ENCODE data around the gene KHDRBS2. TPM values are rescaled to one million over a fixed set of nuclear protein-coding genes. Genes with fewer than 3 reads are reported as not detected.

Gene KHDRBS2
- polyA plus RNA-seq, 1 donor from 2014 or later, result 4.4 TPM

DNA sequence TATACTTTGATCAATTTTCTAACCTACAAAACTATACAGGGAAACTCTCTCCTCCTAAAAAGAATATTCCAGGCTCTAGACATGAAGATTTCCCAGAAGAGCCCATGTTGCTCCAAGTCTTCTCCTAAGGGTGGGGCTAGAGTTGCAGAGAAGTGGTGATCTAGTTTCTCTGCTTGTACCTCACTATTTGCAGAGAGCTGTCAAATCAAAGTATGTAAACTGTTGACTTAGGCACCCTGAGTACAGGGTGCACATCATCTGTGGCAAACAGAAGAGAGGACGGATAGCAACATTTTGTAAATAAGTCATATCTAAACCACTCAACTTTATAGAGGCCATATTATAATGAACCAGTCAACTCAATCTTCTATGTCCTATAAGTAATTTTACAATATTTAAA, 250.1 kb downstream of the KHDRBS2 start:
- H3K4me1 Mint-ChIP-seq, result peaks cover 4 to 8% (median 6%) of the 10 kb centered on the region in 3 donors
- no peaks in the 10 kb centered on the region for H3K27me3 Mint-ChIP-seq
- no peak overlapping the region for H3K27ac Mint-ChIP-seq
- no peak overlapping the region for H3K4me3 Mint-ChIP-seq
- peaks cover 7% of the 10 kb centered on the region for H3K36me3 Mint-ChIP-seq
- H3K9me3 Mint-ChIP-seq, result peaks cover 0 to 13% (median 5%) of the 10 kb centered on the region in 3 donors

DNA sequence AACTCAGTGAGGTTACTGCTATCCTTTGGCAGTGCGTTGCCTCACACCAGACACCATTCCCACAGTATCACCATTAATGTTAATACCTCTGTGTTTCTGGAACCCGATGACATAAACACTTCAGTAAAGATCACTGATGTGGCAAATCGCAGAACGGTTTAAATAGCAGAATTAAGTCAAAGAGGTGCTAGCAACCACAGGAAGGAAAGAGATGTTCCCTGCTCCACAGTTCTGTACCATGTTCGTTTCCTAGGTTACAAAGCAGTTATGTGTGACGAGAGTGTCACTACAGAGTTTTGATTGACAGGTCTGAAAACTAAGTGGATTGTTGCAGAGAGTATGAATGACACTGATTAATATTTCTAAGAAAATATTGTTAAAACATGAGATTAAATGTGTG, 272.3 kb downstream of the KHDRBS2 start:
- H3K4me3 Mint-ChIP-seq, result no peak overlapping the region
- H3K9me3 Mint-ChIP-seq, result peaks cover 0 to 8% (median 2%) of the 10 kb centered on the region in 3 donors
- no peaks in the 10 kb centered on the region for H3K27me3 Mint-ChIP-seq
- H3K27ac Mint-ChIP-seq, result no peak overlapping the region
- H3K4me1 Mint-ChIP-seq, result peaks cover 0 to 4% (median 3%) of the 10 kb centered on the region in 3 donors
- peaks cover 4% of the 10 kb centered on the region for H3K36me3 Mint-ChIP-seq

DNA sequence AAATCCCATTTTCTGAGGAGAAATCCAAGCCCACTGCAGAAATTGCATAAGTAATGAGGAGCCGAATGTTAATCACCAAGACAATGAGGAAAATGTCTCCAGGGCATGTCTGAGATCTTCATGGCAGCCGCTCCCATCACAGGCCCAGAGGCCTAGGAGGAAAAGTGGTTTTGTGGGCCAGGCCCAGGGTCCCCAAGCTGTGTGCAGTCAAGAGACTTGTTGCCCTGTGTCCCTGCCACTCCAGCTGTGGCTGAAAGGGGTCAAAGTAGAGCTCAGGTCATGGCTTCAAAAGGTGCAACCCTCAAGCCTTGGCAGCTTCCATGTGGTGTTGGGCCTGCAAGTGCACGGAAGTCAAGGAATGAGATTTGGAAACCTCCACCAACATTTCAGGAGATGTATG, 276.6 kb downstream of the KHDRBS2 start:
- Mint-ChIP-seq H3K4me3 (no peak overlapping the region), H3K27me3 (no peaks in the 10 kb centered on the region), H3K27ac (no peak overlapping the region), H3K9me3 (peaks cover 0 to 10% (median 4%) of the 10 kb centered on the region in 3 donors), H3K36me3 (peaks cover 4% of the 10 kb centered on the region), H3K4me1 (peaks cover 0 to 4% (median 3%) of the 10 kb centered on the region in 3 donors)

GRCh38 chr6:61989616-61990015, 296.4 kb downstream of the KHDRBS2 start:
- Mint-ChIP-seq H3K9me3 (no peaks in the 10 kb centered on the region), H3K4me3 (no peak overlapping the region), H3K36me3 (peaks cover 4% of the 10 kb centered on the region)

DNA sequence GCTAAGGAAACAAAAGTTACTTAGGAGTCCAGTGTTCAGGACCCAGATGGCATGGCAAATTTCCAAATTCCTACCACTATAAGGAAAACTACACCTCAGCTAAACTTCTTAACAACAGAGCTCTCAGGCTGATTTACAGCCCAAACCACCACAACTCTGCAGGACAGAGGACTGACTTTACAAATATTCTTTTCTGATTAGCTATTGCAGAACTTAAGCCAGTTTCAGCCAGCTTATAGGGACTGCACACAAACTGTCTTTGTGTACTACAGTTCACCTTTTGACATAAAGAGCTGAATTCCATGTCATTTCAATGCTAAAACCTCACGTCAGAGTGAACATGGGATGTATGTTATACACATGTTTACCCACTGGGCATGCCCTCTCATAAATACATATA, 305.4 kb downstream of the KHDRBS2 start:
- H3K36me3 Mint-ChIP-seq, result no peaks in the 10 kb centered on the region
- H3K4me3 Mint-ChIP-seq, result no peak overlapping the region
- no peak overlapping the region for H3K27ac Mint-ChIP-seq
- no peaks in the 10 kb centered on the region for H3K4me1 Mint-ChIP-seq
- no peaks in the 10 kb centered on the region for H3K9me3 Mint-ChIP-seq
- H3K27me3 Mint-ChIP-seq, result no peaks in the 10 kb centered on the region

More at GRCh38 chr6:61989616-61990015, 296.4 kb downstream of the KHDRBS2 start:
- Mint-ChIP-seq H3K27ac (no peak overlapping the region), H3K4me1 (peaks cover 0 to 1% (median 0%) of the 10 kb centered on the region in 3 donors), H3K27me3 (no peaks in the 10 kb centered on the region)

GRCh38 chr6:61977947-61978346, 308.1 kb downstream of the KHDRBS2 start:
- Mint-ChIP-seq H3K9me3 (no peaks in the 10 kb centered on the region), H3K27me3 (no peaks in the 10 kb centered on the region)

GRCh38 chr6:61977099-61977498, 308.9 kb downstream of the KHDRBS2 start:
- Mint-ChIP-seq H3K27ac (no peak overlapping the region), H3K9me3 (no peaks in the 10 kb centered on the region), H3K27me3 (no peaks in the 10 kb centered on the region), H3K36me3 (no peaks in the 10 kb centered on the region), H3K4me1 (no peaks in the 10 kb centered on the region), H3K4me3 (no peak overlapping the region)

More at GRCh38 chr6:61977947-61978346, 308.1 kb downstream of the KHDRBS2 start:
- Mint-ChIP-seq H3K27ac (no peak overlapping the region), H3K4me3 (no peak overlapping the region), H3K36me3 (no peaks in the 10 kb centered on the region), H3K4me1 (no peaks in the 10 kb centered on the region)

DNA sequence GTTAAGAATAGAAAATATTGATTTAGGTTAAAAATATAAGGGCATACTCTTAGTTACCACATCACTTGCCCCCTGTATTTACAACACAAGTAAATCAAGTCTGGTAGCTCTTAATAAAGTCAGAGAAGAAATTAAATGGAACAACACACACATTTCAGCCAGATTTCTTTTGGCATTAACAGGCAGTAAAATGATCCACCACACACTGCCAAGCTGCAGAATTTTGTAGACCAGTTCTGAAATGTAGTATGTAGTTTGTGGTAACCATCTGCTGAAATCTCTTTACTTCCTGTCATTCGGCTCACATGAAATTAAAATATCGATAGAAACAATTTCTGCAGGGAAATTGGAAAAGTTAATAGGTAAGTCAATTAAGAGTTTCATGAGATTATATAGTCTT, 326.8 kb downstream of the KHDRBS2 start:
- no peaks in the 10 kb centered on the region for H3K27me3 Mint-ChIP-seq
- no peaks in the 10 kb centered on the region for H3K4me1 Mint-ChIP-seq
- H3K36me3 Mint-ChIP-seq, result peaks cover 14% of the 10 kb centered on the region
- H3K9me3 Mint-ChIP-seq, result peaks cover 2 to 20% (median 7%) of the 10 kb centered on the region in 3 donors
- H3K27ac Mint-ChIP-seq, result no peak overlapping the region
- H3K4me3 Mint-ChIP-seq, result peak overlapping the region in 1 of 4 donors; percentile 28

- Mint-ChIP-seq H3K4me1 (peaks cover 0 to 4% (median 0%) of the 10 kb centered on the region in 3 donors), H3K36me3 (peaks cover 9% of the 10 kb centered on the region), H3K9me3 (peaks cover 2 to 18% (median 5%) of the 10 kb centered on the region in 3 donors), H3K4me3 (no peak overlapping the region), H3K27me3 (no peaks in the 10 kb centered on the region), H3K27ac (no peak overlapping the region)
These were observed 332.2 kb downstream of the KHDRBS2 start for GRCh38 chr6:61953851-61954250.

- Mint-ChIP-seq H3K9me3 (peaks cover 0 to 2% (median 2%) of the 10 kb centered on the region in 3 donors), H3K36me3 (peaks cover 6% of the 10 kb centered on the region), H3K27ac (no peak overlapping the region), H3K27me3 (no peaks in the 10 kb centered on the region), H3K4me1 (peaks cover 0 to 6% (median 1%) of the 10 kb centered on the region in 3 donors), H3K4me3 (no peak overlapping the region)
These were observed 334.4 kb downstream of the KHDRBS2 start for GRCh38 chr6:61951586-61951985.

GRCh38 chr6:61950811-61951210, 335.2 kb downstream of the KHDRBS2 start:
- peaks cover 3% of the 10 kb centered on the region for H3K36me3 Mint-ChIP-seq
- no peak overlapping the region for H3K4me3 Mint-ChIP-seq
- H3K9me3 Mint-ChIP-seq, result no peaks in the 10 kb centered on the region
- H3K27ac Mint-ChIP-seq, result no peak overlapping the region
- H3K4me1 Mint-ChIP-seq, result peaks cover 0 to 10% (median 1%) of the 10 kb centered on the region in 3 donors
- H3K27me3 Mint-ChIP-seq, result no peaks in the 10 kb centered on the region

DNA sequence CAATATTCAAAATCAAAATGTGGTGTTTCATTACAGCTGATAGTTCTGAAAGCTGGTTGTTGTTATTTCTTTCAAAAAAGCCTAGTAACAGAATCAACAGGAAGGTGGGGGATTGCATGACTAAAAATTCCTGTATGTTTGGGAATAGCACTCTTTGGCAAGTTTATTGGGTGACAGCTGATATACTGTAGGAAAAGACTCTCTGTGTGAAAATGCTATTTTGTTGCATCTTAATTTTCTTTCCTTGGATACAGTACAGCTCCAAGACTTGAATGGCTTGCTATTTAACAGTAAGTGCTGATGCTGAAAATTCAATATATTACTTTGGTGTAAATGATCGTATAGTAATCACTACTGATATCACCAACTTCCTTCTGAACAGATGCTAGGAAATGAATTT, 336.1 kb downstream of the KHDRBS2 start:
- H3K9me3 Mint-ChIP-seq, result no peaks in the 10 kb centered on the region
- no peak overlapping the region for H3K4me3 Mint-ChIP-seq
- H3K36me3 Mint-ChIP-seq, result peaks cover 3% of the 10 kb centered on the region
- H3K27me3 Mint-ChIP-seq, result no peaks in the 10 kb centered on the region
- H3K27ac Mint-ChIP-seq, result no peak overlapping the region
- H3K4me1 Mint-ChIP-seq, result peaks cover 0 to 10% (median 1%) of the 10 kb centered on the region in 3 donors

GRCh38 chr6:61949161-61949560, 336.9 kb downstream of the KHDRBS2 start:
- H3K27me3 Mint-ChIP-seq, result no peaks in the 10 kb centered on the region
- H3K4me3 Mint-ChIP-seq, result no peak overlapping the region
- H3K27ac Mint-ChIP-seq, result no peak overlapping the region
- H3K4me1 Mint-ChIP-seq, result peaks cover 0 to 14% (median 1%) of the 10 kb centered on the region in 3 donors
- H3K9me3 Mint-ChIP-seq, result peaks cover 0 to 2% (median 0%) of the 10 kb centered on the region in 3 donors
- peaks cover 5% of the 10 kb centered on the region for H3K36me3 Mint-ChIP-seq

GRCh38 chr6:61947311-61947947, 338.6 kb downstream of the KHDRBS2 start:
- peaks cover 0 to 5% (median 3%) of the 10 kb centered on the region in 3 donors for H3K9me3 Mint-ChIP-seq
- H3K36me3 Mint-ChIP-seq, result peaks cover 9% of the 10 kb centered on the region
- no peak overlapping the region for H3K4me3 Mint-ChIP-seq
- H3K27me3 Mint-ChIP-seq, result no peaks in the 10 kb centered on the region
- peaks cover 0 to 22% (median 1%) of the 10 kb centered on the region in 3 donors for H3K4me1 Mint-ChIP-seq
- H3K27ac Mint-ChIP-seq, result no peak overlapping the region

DNA sequence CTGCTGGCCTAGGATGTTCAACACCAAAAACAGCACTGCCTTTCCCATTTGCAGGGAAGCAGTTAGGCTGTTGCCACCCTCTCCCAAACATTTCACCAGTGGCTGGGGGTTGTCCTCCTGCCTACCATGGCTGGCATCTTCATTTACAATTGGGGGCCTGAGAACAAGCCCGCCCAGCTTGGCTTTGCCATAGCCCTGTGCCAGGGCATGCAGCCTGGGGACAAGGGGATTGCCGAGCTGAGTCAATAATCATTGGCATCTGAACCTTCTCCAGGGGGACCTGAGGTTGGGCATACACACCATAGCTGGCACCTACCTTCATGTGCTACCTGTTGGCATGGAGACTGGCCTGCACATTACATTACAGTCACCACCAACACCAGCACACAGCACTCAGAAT, 345.1 kb downstream of the KHDRBS2 start:
- Mint-ChIP-seq H3K4me1 (peaks cover 0 to 12% (median 1%) of the 10 kb centered on the region in 3 donors), H3K4me3 (no peak overlapping the region), H3K27ac (no peak overlapping the region), H3K27me3 (no peaks in the 10 kb centered on the region), H3K9me3 (peaks cover 2 to 5% (median 3%) of the 10 kb centered on the region in 3 donors), H3K36me3 (peaks cover 9% of the 10 kb centered on the region)

- Mint-ChIP-seq H3K27ac (no peak overlapping the region), H3K36me3 (no peaks in the 10 kb centered on the region), H3K4me1 (no peaks in the 10 kb centered on the region), H3K9me3 (peaks cover 0 to 2% (median 0%) of the 10 kb centered on the region in 3 donors), H3K27me3 (no peaks in the 10 kb centered on the region), H3K4me3 (no peak overlapping the region)
These were observed 350.7 kb downstream of the KHDRBS2 start for GRCh38 chr6:61935242-61935846.
